ENCODE results near the gene ZNF669. TPM values are rescaled to one million over a fixed set of nuclear protein-coding genes. Genes with fewer than 3 reads are reported as not detected.
A peak's percentile ranks its signal among the peaks of the same experiment; 100 is the strongest.

Gene ZNF669
- total RNA-seq, 1 donor from 2014 or later = 28.5 TPM

DNA sequence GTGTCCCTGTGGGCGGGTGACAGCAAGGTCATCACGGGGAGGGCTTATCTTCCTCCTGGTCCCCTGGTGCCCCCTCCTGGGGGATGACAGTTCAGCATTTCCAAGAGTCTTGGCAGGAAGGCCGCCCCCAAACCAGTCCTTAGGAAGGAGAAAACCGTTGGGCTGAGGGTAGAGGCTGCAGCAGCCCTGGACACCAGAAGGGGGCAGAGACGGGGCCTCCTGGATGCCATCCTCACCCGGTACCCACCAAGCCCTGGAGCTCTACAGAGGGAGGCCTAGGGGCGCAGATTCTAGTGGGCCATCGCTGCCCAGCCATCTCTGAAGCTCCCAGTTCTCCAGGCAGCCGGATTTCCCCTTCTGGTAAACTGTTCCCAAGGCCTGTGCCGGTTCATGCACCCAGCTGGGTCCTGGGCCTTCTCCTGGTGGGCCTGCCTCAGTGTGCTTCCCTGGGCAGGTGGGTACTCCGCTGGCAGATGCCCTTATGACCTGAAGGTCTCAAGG, 14.8 kb upstream of the ZNF669 start:
- peaks cover 10% of the 10 kb centered on the region for H3K9me3 Mint-ChIP-seq (ENCODE audit: unreplicated experiment)
- peaks cover 6% of the 10 kb centered on the region for H3K27me3 Mint-ChIP-seq (ENCODE audit: unreplicated experiment)
- no peaks in the 10 kb centered on the region for H3K36me3 Mint-ChIP-seq (ENCODE audit: unreplicated experiment)
- peaks cover 2% of the 10 kb centered on the region for H3K4me1 Mint-ChIP-seq (ENCODE audit: low read depth, unreplicated experiment)
- peak; percentile 67 for DNase-seq
- H3K4me3 Mint-ChIP-seq (ENCODE audit: unreplicated experiment) = no peak overlapping the region
- no peak overlapping the region for H3K27ac Mint-ChIP-seq (ENCODE audit: unreplicated experiment)
- TF ChIP-seq, protein P1, sequence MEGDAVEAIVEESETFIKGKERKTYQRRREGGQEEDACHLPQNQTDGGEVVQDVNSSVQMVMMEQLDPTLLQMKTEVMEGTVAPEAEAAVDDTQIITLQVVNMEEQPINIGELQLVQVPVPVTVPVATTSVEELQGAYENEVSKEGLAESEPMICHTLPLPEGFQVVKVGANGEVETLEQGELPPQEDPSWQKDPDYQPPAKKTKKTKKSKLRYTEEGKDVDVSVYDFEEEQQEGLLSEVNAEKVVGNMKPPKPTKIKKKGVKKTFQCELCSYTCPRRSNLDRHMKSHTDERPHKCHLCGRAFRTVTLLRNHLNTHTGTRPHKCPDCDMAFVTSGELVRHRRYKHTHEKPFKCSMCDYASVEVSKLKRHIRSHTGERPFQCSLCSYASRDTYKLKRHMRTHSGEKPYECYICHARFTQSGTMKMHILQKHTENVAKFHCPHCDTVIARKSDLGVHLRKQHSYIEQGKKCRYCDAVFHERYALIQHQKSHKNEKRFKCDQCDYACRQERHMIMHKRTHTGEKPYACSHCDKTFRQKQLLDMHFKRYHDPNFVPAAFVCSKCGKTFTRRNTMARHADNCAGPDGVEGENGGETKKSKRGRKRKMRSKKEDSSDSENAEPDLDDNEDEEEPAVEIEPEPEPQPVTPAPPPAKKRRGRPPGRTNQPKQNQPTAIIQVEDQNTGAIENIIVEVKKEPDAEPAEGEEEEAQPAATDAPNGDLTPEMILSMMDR (IDR thresholded peaks at IDR 0.05; ENCODE audit: partially characterized antibody, unreplicated experiment) = peak; percentile 10

DNA sequence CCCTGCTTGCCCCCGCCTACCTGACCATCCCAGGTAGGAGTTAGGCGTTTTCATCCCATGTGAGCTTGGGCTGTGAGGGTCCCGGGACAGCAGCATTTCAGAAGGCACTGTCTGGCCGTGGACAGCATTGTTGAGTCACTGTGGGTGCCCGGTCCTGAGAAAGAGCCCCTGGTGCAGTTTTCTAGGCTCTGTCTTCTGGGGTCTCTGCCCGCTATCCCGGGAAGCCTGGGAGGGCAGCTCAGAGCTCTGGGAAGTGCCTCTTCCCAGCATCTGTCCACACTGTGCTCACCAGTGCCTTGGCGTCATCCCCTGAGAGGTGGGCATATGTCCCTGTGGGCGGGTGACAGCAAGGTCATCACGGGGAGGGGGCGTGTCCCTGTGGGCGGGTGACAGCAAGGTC, 11.4 kb upstream of the ZNF669 start:
- DNase-seq = no peak
- Mint-ChIP-seq H3K36me3 (ENCODE audit: unreplicated experiment) (peaks cover 4% of the 10 kb centered on the region), H3K9me3 (ENCODE audit: unreplicated experiment) (peaks cover 11% of the 10 kb centered on the region), H3K4me1 (ENCODE audit: low read depth, unreplicated experiment) (peaks cover 5% of the 10 kb centered on the region), H3K27me3 (ENCODE audit: unreplicated experiment) (peaks cover 17% of the 10 kb centered on the region), H3K27ac (ENCODE audit: unreplicated experiment) (no peak overlapping the region), H3K4me3 (ENCODE audit: unreplicated experiment) (no peak overlapping the region)
- TF ChIP-seq, protein P1 (IDR thresholded peaks at IDR 0.05; ENCODE audit: partially characterized antibody, unreplicated experiment) = no peak

DNA sequence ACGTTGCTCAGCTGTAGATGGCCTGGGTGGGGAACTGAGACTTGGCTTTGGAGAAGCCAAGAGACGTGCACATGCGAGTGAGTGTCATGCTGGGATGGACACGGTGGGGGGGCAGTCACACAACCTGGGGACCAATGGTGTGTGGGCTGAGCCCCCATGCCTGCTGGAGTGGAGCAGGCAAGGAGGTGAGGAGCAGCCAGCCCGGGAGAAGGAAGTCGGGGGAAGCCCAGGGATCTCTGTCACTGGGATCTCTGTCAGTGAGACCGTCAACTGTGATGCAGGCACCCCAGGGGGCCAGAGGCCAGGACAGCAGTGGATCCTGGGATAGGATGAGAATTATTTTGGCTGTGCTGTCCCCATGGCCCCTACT, 11.0 kb upstream of the ZNF669 start:
- no peak overlapping the region for H3K27ac Mint-ChIP-seq (ENCODE audit: unreplicated experiment)
- no peak for DNase-seq
- H3K4me3 Mint-ChIP-seq (ENCODE audit: unreplicated experiment) = no peak overlapping the region
- peaks cover 11% of the 10 kb centered on the region for H3K9me3 Mint-ChIP-seq (ENCODE audit: unreplicated experiment)
- peaks cover 5% of the 10 kb centered on the region for H3K4me1 Mint-ChIP-seq (ENCODE audit: low read depth, unreplicated experiment)
- peaks cover 18% of the 10 kb centered on the region for H3K27me3 Mint-ChIP-seq (ENCODE audit: unreplicated experiment)
- TF ChIP-seq, protein P1 (IDR thresholded peaks at IDR 0.05; ENCODE audit: partially characterized antibody, unreplicated experiment) = no peak
- H3K36me3 Mint-ChIP-seq (ENCODE audit: unreplicated experiment) = peaks cover 5% of the 10 kb centered on the region

DNA sequence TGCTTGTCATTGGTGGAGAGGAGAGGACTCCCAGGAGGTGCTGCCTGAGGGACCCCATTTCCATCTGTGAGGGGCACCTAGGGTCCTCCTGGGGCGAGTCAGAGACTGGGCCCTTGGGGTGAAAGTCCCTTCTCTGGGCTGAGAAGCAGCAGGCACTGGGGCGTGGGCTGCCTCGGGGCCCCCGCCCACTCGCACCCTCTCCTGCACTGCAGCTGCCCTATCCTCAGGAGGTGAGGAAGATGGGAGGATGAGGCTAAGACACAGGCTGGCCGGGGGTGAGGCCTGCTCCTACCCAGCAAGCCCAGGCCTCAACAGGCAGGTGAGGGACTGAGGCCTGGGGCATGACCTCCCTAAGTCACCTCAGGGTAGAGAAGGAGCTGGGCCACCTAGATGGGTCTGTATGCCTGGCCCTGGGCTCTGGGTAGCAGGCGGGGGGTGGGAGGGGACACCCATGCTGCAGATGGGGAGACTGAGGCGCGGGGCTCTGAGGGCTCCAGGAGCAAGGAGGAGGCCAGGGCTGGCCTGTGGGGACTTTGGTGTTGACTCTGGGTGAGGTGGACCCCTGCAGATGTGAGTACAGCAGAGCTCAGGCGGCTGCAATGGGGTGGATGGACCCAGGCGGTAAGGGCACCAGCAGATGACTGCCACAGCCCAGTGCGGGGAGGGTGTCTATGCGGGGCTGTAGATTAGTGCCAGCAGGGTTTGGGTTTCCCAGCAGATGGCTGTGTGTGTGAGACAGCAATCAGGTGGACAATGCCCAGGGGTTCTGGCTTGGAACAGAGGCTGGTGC, 10.4 kb upstream of the ZNF669 start:
- no peak for DNase-seq

More for the DNA sequence above, 10.4 kb upstream of the ZNF669 start:
- Mint-ChIP-seq H3K9me3 (ENCODE audit: unreplicated experiment) (peaks cover 15% of the 10 kb centered on the region), H3K27ac (ENCODE audit: unreplicated experiment) (no peak overlapping the region), H3K27me3 (ENCODE audit: unreplicated experiment) (peaks cover 19% of the 10 kb centered on the region), H3K4me3 (ENCODE audit: unreplicated experiment) (no peak overlapping the region), H3K36me3 (ENCODE audit: unreplicated experiment) (peaks cover 5% of the 10 kb centered on the region), H3K4me1 (ENCODE audit: low read depth, unreplicated experiment) (peaks cover 5% of the 10 kb centered on the region)
- TF ChIP-seq, protein P1 (IDR thresholded peaks at IDR 0.05; ENCODE audit: partially characterized antibody, unreplicated experiment) = no peak
